Measurements from ENCODE around the gene PYGO1. TPM values are rescaled to one million over a fixed set of nuclear protein-coding genes. Genes with fewer than 3 reads are reported as not detected.

The PYGO1 gene
- total RNA-seq, 2 donors from 2014 or later: 7.4 to 14.0 TPM

GRCh38 chr15:55532944-55533343, 55.2 kb downstream of the PYGO1 start:
- no peak for TF ChIP-seq CTCF (IDR thresholded peaks at IDR 0.05)

GRCh38 chr15:55530861-55531313, 57.3 kb downstream of the PYGO1 start:
- H3K27me3 ChIP-seq (replicated peaks; ENCODE audit: insufficient read depth): no peaks in the 10 kb centered on the region
- H3K4me3 ChIP-seq: no peak overlapping the region
- ATAC-seq (ENCODE audit: insufficient number of reproducible peaks, low FRiP score, low read depth) (no peak), DNase-seq (ENCODE audit: low spot score) (no peak)
- no peak overlapping the region for H3K27ac ChIP-seq
- H3K36me3 ChIP-seq: no peaks in the 10 kb centered on the region
- no peak for TF ChIP-seq CTCF (IDR thresholded peaks at IDR 0.05)
- H3K4me1 ChIP-seq (ENCODE audit: control insufficient read depth in 1 of 2, low read depth in 2 of 2): no peaks in the 10 kb centered on the region
- H3K9me3 ChIP-seq: no peaks in the 10 kb centered on the region

More at GRCh38 chr15:55532944-55533343, 55.2 kb downstream of the PYGO1 start:
- Histone ChIP-seq H3K9me3 (no peaks in the 10 kb centered on the region), H3K27me3 (replicated peaks; ENCODE audit: insufficient read depth) (no peaks in the 10 kb centered on the region), H3K27ac (no peak overlapping the region), H3K4me1 (ENCODE audit: control insufficient read depth in 1 of 2, low read depth in 2 of 2) (no peaks in the 10 kb centered on the region), H3K36me3 (no peaks in the 10 kb centered on the region), H3K4me3 (no peak overlapping the region)
- ATAC-seq (ENCODE audit: insufficient number of reproducible peaks, low FRiP score, low read depth) (no peak), DNase-seq (ENCODE audit: low spot score) (no peak)

GRCh38 chr15:55528812-55529211, 59.3 kb downstream of the PYGO1 start:
- Histone ChIP-seq H3K9me3 (no peaks in the 10 kb centered on the region), H3K36me3 (no peaks in the 10 kb centered on the region), H3K27ac (no peak overlapping the region), H3K27me3 (replicated peaks; ENCODE audit: insufficient read depth) (no peaks in the 10 kb centered on the region), H3K4me1 (ENCODE audit: control insufficient read depth in 1 of 2, low read depth in 2 of 2) (no peaks in the 10 kb centered on the region), H3K4me3 (no peak overlapping the region)
- no peak for TF ChIP-seq CTCF (IDR thresholded peaks at IDR 0.05)
- DNase-seq (ENCODE audit: low spot score) (no peak), ATAC-seq (ENCODE audit: insufficient number of reproducible peaks, low FRiP score, low read depth) (no peak)

GRCh38 chr15:55527150-55527549, 61.0 kb downstream of the PYGO1 start:
- no peak overlapping the region for H3K4me3 ChIP-seq
- H3K27me3 ChIP-seq (replicated peaks; ENCODE audit: insufficient read depth): no peaks in the 10 kb centered on the region
- H3K9me3 ChIP-seq: no peaks in the 10 kb centered on the region
- ATAC-seq (ENCODE audit: insufficient number of reproducible peaks, low FRiP score, low read depth): no peak
- H3K36me3 ChIP-seq: no peaks in the 10 kb centered on the region
- no peak for DNase-seq (ENCODE audit: low spot score)
- no peak for TF ChIP-seq CTCF (IDR thresholded peaks at IDR 0.05)
- H3K27ac ChIP-seq: no peak overlapping the region
- H3K4me1 ChIP-seq (ENCODE audit: control insufficient read depth in 1 of 2, low read depth in 2 of 2): no peaks in the 10 kb centered on the region

- H3K4me3 ChIP-seq: no peak overlapping the region
These were observed 61.5 kb downstream of the PYGO1 start for GRCh38 chr15:55526559-55527036.

More at GRCh38 chr15:55526559-55527036, 61.5 kb downstream of the PYGO1 start:
- ATAC-seq (ENCODE audit: insufficient number of reproducible peaks, low FRiP score, low read depth) (no peak), DNase-seq (ENCODE audit: low spot score) (no peak)
- Histone ChIP-seq H3K27ac (no peak overlapping the region), H3K36me3 (no peaks in the 10 kb centered on the region), H3K27me3 (replicated peaks; ENCODE audit: insufficient read depth) (no peaks in the 10 kb centered on the region), H3K9me3 (no peaks in the 10 kb centered on the region), H3K4me1 (ENCODE audit: control insufficient read depth in 1 of 2, low read depth in 2 of 2) (no peaks in the 10 kb centered on the region)
- no peak for TF ChIP-seq CTCF (IDR thresholded peaks at IDR 0.05)

All from thoracic aorta (tissue), 2 donors.